Spleen (tissue), 7 donors: Measurements from ENCODE around the gene KRTAP5-11.
"Not testable (repeated sequence)": the region's sequence is repeated elsewhere in the genome, so short reads cannot be mapped to it uniquely, and the experiment has no call there.

Experiments used
- POLR2A ChIP-seq, 3 donors: fragments of 450-650 bp; IDR thresholded peaks; one replicate each; pipeline ENCODE4 v1.5.1; 2017; ENCODE audit warnings: antibody characterized with exemption in 3 of 3, mild to moderate bottlenecking in 1 of 3
- TF ChIP-seq, protein P1 (sequence below), 11 experiments: fragments of 200-600 bp in 7 of 11; fragments of 450-650 bp in 4 of 11; sonication (generic) in 4 of 11; IDR thresholded peaks in 8 of 11; conservative IDR thresholded peaks in 3 of 11; 1 replicate in 7 of 11; 2 replicates in 4 of 11; pipeline versions ENCODE4 v1.4.0 to v1.8.0; 2016 to 2021; ENCODE audit warnings: antibody characterized with exemption in 11 of 11, inconsistent platforms in 4 of 11, mild to moderate bottlenecking in 1 of 11
- donor health status: DM: no; HTN: no; CAD: no; lungs with moderate emphysema.
- donor health status: DM: no; HTN: no; CAD: no.
- donor health status: DM: no; HTN: no; CAD: no.

DNA sequence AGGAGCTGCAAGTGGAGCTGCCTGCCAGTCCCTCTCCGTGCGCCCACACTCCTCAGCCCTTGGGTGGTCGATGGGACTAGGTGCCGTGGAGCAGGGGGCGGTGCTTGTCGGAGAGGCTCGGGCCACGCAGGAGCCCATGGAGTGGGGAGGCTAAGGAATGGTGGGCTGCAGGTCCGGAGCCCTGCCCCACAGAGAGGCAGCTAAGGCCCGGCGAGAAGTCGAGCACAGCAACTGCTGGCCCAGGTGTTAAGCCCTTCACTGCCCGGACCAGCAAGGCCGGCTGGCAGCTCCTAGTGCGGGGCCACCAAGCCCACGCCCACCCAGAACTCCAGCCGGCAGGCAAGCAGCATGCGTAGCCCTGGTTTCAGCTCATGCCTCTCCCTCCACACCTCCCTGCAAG, 48.9 kb upstream of the KRTAP5-11 start:
- TF ChIP-seq POLR2A (IDR thresholded peaks at IDR 0.05), result not testable (repeated sequence)
- TF ChIP-seq, protein P1, sequence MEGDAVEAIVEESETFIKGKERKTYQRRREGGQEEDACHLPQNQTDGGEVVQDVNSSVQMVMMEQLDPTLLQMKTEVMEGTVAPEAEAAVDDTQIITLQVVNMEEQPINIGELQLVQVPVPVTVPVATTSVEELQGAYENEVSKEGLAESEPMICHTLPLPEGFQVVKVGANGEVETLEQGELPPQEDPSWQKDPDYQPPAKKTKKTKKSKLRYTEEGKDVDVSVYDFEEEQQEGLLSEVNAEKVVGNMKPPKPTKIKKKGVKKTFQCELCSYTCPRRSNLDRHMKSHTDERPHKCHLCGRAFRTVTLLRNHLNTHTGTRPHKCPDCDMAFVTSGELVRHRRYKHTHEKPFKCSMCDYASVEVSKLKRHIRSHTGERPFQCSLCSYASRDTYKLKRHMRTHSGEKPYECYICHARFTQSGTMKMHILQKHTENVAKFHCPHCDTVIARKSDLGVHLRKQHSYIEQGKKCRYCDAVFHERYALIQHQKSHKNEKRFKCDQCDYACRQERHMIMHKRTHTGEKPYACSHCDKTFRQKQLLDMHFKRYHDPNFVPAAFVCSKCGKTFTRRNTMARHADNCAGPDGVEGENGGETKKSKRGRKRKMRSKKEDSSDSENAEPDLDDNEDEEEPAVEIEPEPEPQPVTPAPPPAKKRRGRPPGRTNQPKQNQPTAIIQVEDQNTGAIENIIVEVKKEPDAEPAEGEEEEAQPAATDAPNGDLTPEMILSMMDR (IDR thresholded peaks at IDR 0.05 in 8 of 11, conservative IDR thresholded peaks at IDR 0.05 in 3 of 11), result not testable (repeated sequence)
